ENCODE data around the gene MRPL21. TPM values are rescaled to one million over a fixed set of nuclear protein-coding genes. Genes with fewer than 3 reads are reported as not detected.

The MRPL21 gene
- total and polyA plus RNA-seq, 2 of the 13 experiments (the other 11 are each of a cell fraction or from before 2014, with no cell fraction given) = 61.5 to 100 TPM

GRCh38 chr11:68903288-68904247, at the start of gene MRPL21, which contains the start of gene IGHMBP2 (continued):
- TF ChIP-seq ZXDC (CRISPR knock-in tag; IDR thresholded peaks at IDR 0.05) (peak; percentile 78; the same call in 1 of the 2 replicates), ZNF556 (CRISPR knock-in tag; IDR thresholded peaks at IDR 0.05; ENCODE audit: borderline replicate concordance) (peak; percentile 95), TARDBP (CRISPR knock-in tag; IDR thresholded peaks at IDR 0.05) (peak; percentile 92), SIX4 (CRISPR knock-in tag; IDR thresholded peaks at IDR 0.05) (peak; percentile 60; the same call in 1 of the 2 replicates), RARG (CRISPR knock-in tag; IDR thresholded peaks at IDR 0.05; ENCODE audit: low read depth) (0 out of 2 replicates have a peak, but pooled peaks have one; percentile 53), ZNF251 (CRISPR knock-in tag; IDR thresholded peaks at IDR 0.05) (no peak), ARNT (IDR thresholded peaks at IDR 0.05) (no peak), MXI1 (IDR thresholded peaks at IDR 0.05; ENCODE audit: borderline replicate concordance, low read depth, low read length) (peak; percentile 83; the same call in 1 of the 3 replicates), SRF (IDR thresholded peaks at IDR 0.05; ENCODE audit: low read depth, low read length) (no peak; the same call in 1 of the 2 replicates), ZBTB34 (CRISPR knock-in tag; IDR thresholded peaks at IDR 0.05) (0 out of 2 replicates have a peak, but pooled peaks have one; percentile 34), MEIS2 (CRISPR knock-in tag; IDR thresholded peaks at IDR 0.05) (peak; percentile 66; the same call in 1 of the 2 replicates), ZNF280D (CRISPR knock-in tag; IDR thresholded peaks at IDR 0.05) (peak; percentile 77; the same call in 1 of the 2 replicates), ZUFSP (CRISPR knock-in tag; IDR thresholded peaks at IDR 0.05; ENCODE audit: borderline replicate concordance) (no peak), RNF2 (conservative IDR thresholded peaks at IDR 0.05; ENCODE audit: low read depth) (no peak), ZNF557 (CRISPR knock-in tag; IDR thresholded peaks at IDR 0.05) (no peak; the same call in 1 of the 2 replicates), PCBP1 (IDR thresholded peaks at IDR 0.05; ENCODE audit: borderline replicate concordance, low read depth, low read length) (peak; percentile 66; the same call in 1 of the 2 replicates), ZFP36L2 (CRISPR knock-in tag; IDR thresholded peaks at IDR 0.05) (peak; percentile 69; the same call in 1 of the 2 replicates), ETV5 (CRISPR knock-in tag; IDR thresholded peaks at IDR 0.05; ENCODE audit: borderline replicate concordance) (peak; percentile 86), STAG1 (CRISPR knock-in tag; IDR thresholded peaks at IDR 0.05) (peak; percentile 42), ZNF564 (CRISPR knock-in tag; IDR thresholded peaks at IDR 0.05) (0 out of 2 replicates have a peak, but pooled peaks have one; percentile 63)

Measured in HepG2 (cell line).